ENCODE results near the gene MAP3K5.

Gene MAP3K5

GRCh38 chr6:136550330-136551071 is 241.8 kb downstream of the MAP3K5 start, which contains the start of gene MAP7:
Gene MAP7, minus strand, starts transcription at chr6:136550422. Its CDS starts 14 bp downstream, at chr6:136550408.
- FAIRE-seq (no peak), DNase-seq (ENCODE audit: insufficient read length, low spot score) (peak; percentile 73)
- TF ChIP-seq POU2F2 (IDR thresholded peaks at IDR 0.05; ENCODE audit: low read depth, low read length): no peak
- no peak for TF ChIP-seq PAX5 (IDR thresholded peaks at IDR 0.05; ENCODE audit: insufficient read depth, low read length, severe bottlenecking)
- TF ChIP-seq SPI1 (IDR thresholded peaks at IDR 0.05; ENCODE audit: low read depth, low read length): no peak
- no peak for TF ChIP-seq POLR2A (IDR thresholded peaks at IDR 0.05; ENCODE audit: low read depth, low read length)
- TF ChIP-seq TAF1 (IDR thresholded peaks at IDR 0.05; ENCODE audit: low read depth, low read length): no peak
- no peak for TF ChIP-seq POLR2AphosphoS5 (IDR thresholded peaks at IDR 0.05; ENCODE audit: low read depth, low read length)

- FAIRE-seq: peak; percentile 56
- peak; percentile 58 for DNase-seq (ENCODE audit: insufficient read length, low spot score)
- no peak for TF ChIP-seq POLR2AphosphoS5 (IDR thresholded peaks at IDR 0.05; ENCODE audit: low read depth, low read length)
- no peak for TF ChIP-seq POU2F2 (IDR thresholded peaks at IDR 0.05; ENCODE audit: low read depth, low read length)
- TF ChIP-seq PAX5 (IDR thresholded peaks at IDR 0.05; ENCODE audit: insufficient read depth, low read length, severe bottlenecking): no peak
- no peak for TF ChIP-seq POLR2A (IDR thresholded peaks at IDR 0.05; ENCODE audit: low read depth, low read length)
- TF ChIP-seq SPI1 (IDR thresholded peaks at IDR 0.05; ENCODE audit: low read depth, low read length): no peak
- no peak for TF ChIP-seq TAF1 (IDR thresholded peaks at IDR 0.05; ENCODE audit: low read depth, low read length)
Observed at GRCh38 chr6:136550045-136550329, 242.3 kb downstream of the MAP3K5 start.

- DNase-seq (ENCODE audit: insufficient read length, low spot score): no peak
- FAIRE-seq: no peak
Observed at GRCh38 chr6:136549300-136550044, 242.8 kb downstream of the MAP3K5 start.

DNA sequence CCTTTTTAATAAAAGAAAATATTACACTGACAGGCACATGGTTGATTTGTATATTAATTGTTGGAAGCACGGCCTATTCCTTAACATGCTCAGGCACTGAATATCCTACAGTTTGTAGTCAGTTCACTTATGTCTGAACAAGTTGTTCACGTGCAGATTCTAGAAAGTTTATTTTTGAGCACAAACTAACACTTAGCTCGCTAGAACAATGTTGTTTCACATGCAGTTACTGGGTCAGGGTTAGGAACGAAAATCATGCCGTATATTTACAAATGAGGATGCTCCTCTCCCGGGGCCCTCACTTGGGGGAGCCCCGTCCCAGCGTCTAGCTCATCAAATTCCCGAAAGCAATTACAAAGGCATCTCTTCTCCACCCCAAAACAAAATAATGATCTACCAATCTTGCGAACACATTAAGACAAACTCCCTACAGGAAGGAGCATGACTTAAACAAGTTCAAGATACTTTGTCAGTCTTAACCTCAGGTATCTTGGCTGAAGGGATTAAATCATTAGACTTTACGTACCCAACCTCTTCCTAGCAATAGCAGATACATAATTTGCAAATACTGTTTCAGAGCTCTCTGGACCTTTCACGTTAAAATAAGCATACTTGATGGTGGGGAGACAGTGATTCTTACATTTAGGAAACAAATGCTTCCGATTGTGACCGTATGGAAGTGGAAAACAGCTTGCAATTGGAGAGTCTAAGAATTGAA is 243.5 kb downstream of the MAP3K5 start:
- TF ChIP-seq PAX5 (IDR thresholded peaks at IDR 0.05; ENCODE audit: insufficient read depth, low read length, severe bottlenecking) (no peak), POU2F2 (IDR thresholded peaks at IDR 0.05; ENCODE audit: low read depth, low read length) (no peak), POLR2A (IDR thresholded peaks at IDR 0.05; ENCODE audit: low read depth, low read length) (no peak), TAF1 (IDR thresholded peaks at IDR 0.05; ENCODE audit: low read depth, low read length) (no peak), SPI1 (IDR thresholded peaks at IDR 0.05; ENCODE audit: low read depth, low read length) (no peak), POLR2AphosphoS5 (IDR thresholded peaks at IDR 0.05; ENCODE audit: low read depth, low read length) (no peak)
- DNase-seq (ENCODE audit: insufficient read length, low spot score) (no peak), FAIRE-seq (no peak)

More at GRCh38 chr6:136549300-136550044, 242.8 kb downstream of the MAP3K5 start:
- no peak for TF ChIP-seq POLR2AphosphoS5 (IDR thresholded peaks at IDR 0.05; ENCODE audit: low read depth, low read length)
- TF ChIP-seq POLR2A (IDR thresholded peaks at IDR 0.05; ENCODE audit: low read depth, low read length): no peak
- no peak for TF ChIP-seq SPI1 (IDR thresholded peaks at IDR 0.05; ENCODE audit: low read depth, low read length)
- no peak for TF ChIP-seq POU2F2 (IDR thresholded peaks at IDR 0.05; ENCODE audit: low read depth, low read length)

GRCh38 chr6:136547871-136548270 is 244.4 kb downstream of the MAP3K5 start:
- FAIRE-seq (no peak), DNase-seq (ENCODE audit: insufficient read length, low spot score) (no peak)
- TF ChIP-seq SPI1 (IDR thresholded peaks at IDR 0.05; ENCODE audit: low read depth, low read length) (no peak), TAF1 (IDR thresholded peaks at IDR 0.05; ENCODE audit: low read depth, low read length) (no peak)

DNA sequence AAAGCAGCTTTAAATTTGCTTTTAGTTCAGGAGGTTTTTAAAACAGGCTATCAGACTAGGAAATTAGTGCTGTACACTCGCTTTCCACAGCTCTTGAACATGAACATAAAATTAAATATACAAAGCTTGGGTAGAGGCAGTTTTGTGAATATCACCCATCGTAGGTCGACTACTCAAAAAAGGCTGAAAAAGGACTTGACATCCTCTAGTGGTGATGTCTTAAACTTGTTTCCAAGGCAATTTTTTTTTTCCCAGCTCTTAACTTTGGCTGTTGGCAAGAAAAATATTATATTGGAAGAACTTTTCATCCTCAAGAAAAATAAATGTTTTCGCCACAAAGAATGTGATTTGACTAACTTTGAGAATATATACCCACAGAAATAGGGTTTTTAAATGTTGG is 244.9 kb downstream of the MAP3K5 start:
- no peak for FAIRE-seq
- DNase-seq (ENCODE audit: insufficient read length, low spot score): no peak

DNA sequence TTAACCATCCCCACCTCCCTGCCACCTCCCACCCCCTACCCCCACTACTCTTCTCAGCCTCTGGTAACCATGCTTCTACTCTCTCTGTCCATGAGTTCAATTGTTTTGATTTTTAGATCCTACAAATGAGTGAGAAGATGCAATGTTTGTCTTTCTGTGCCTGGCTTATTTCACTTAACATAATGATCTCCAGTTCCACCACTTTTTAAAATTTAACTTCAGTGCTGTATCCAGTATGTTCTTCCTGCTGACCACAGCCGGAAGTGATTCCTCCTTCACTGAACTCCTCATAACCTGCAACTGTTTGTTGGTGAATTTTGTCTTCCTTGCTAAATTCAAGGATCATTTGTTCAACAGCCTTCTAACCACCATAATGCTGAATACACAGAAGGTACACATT is 245.9 kb downstream of the MAP3K5 start:
- DNase-seq (ENCODE audit: insufficient read length, low spot score) (no peak), FAIRE-seq (no peak)
- no peak for TF ChIP-seq POLR2AphosphoS5 (IDR thresholded peaks at IDR 0.05; ENCODE audit: low read depth, low read length)
- TF ChIP-seq POLR2A (IDR thresholded peaks at IDR 0.05; ENCODE audit: low read depth, low read length): no peak
- TF ChIP-seq PAX5 (IDR thresholded peaks at IDR 0.05; ENCODE audit: insufficient read depth, low read length, severe bottlenecking): no peak
- TF ChIP-seq POU2F2 (IDR thresholded peaks at IDR 0.05; ENCODE audit: low read depth, low read length): no peak
- no peak for TF ChIP-seq TAF1 (IDR thresholded peaks at IDR 0.05; ENCODE audit: low read depth, low read length)
- TF ChIP-seq SPI1 (IDR thresholded peaks at IDR 0.05; ENCODE audit: low read depth, low read length): no peak

More for the DNA sequence above, 244.9 kb downstream of the MAP3K5 start:
- TF ChIP-seq SPI1 (IDR thresholded peaks at IDR 0.05; ENCODE audit: low read depth, low read length) (no peak), TAF1 (IDR thresholded peaks at IDR 0.05; ENCODE audit: low read depth, low read length) (no peak), POLR2AphosphoS5 (IDR thresholded peaks at IDR 0.05; ENCODE audit: low read depth, low read length) (no peak), PAX5 (IDR thresholded peaks at IDR 0.05; ENCODE audit: insufficient read depth, low read length, severe bottlenecking) (no peak), POLR2A (IDR thresholded peaks at IDR 0.05; ENCODE audit: low read depth, low read length) (no peak), POU2F2 (IDR thresholded peaks at IDR 0.05; ENCODE audit: low read depth, low read length) (no peak)

- FAIRE-seq: no peak
- DNase-seq (ENCODE audit: insufficient read length, low spot score): no peak
- TF ChIP-seq POU2F2 (IDR thresholded peaks at IDR 0.05; ENCODE audit: low read depth, low read length) (no peak), TAF1 (IDR thresholded peaks at IDR 0.05; ENCODE audit: low read depth, low read length) (no peak), POLR2AphosphoS5 (IDR thresholded peaks at IDR 0.05; ENCODE audit: low read depth, low read length) (no peak), SPI1 (IDR thresholded peaks at IDR 0.05; ENCODE audit: low read depth, low read length) (no peak), PAX5 (IDR thresholded peaks at IDR 0.05; ENCODE audit: insufficient read depth, low read length, severe bottlenecking) (no peak), POLR2A (IDR thresholded peaks at IDR 0.05; ENCODE audit: low read depth, low read length) (no peak)
Observed at GRCh38 chr6:136544326-136544725, 248.0 kb downstream of the MAP3K5 start.

GRCh38 chr6:136541395-136541794 is 250.9 kb downstream of the MAP3K5 start:
- no peak for TF ChIP-seq PAX5 (IDR thresholded peaks at IDR 0.05; ENCODE audit: insufficient read depth, low read length, severe bottlenecking)
- DNase-seq (ENCODE audit: insufficient read length, low spot score): no peak
- no peak for FAIRE-seq
